SK-N-SH treated with all-trans-retinoic acid at 6 μM for 48 hours (cell line): ENCODE results near the gene KCNH1.

Source experiments
- ATAC-seq: fragments of 200-7000 bp; cut with Tn5 transposase; 3 replicates; pipeline ENCODE4 v1.9.1; 2020; ENCODE audit warnings: mild to moderate bottlenecking, moderate library complexity
- ARNTL ChIP-seq: fragments of 450-650 bp; formaldehyde crosslinking; IDR thresholded peaks from 2 replicates; pipeline ENCODE4 v1.5.0; 2020; ENCODE audit warnings: low read depth, mild to moderate bottlenecking, moderate library complexity, borderline replicate concordance
- BACH2 ChIP-seq: fragments of 250-450 bp; sonication (Bioruptor Pico); IDR thresholded peaks from 2 replicates; pipeline ENCODE4 v1.9.0; 2021; ENCODE audit warnings: mild to moderate bottlenecking, borderline replicate concordance
- CSDC2 ChIP-seq: fragments of 250-450 bp; sonication (Bioruptor Pico); IDR thresholded peaks from 2 replicates; pipeline ENCODE4 v1.5.0; 2020; ENCODE audit warnings: mild to moderate bottlenecking, moderate library complexity
- CSRNP3 ChIP-seq: fragments of 250-450 bp; sonication (Bioruptor Pico); IDR thresholded peaks from 2 replicates; pipeline ENCODE4 v1.5.1; 2021; ENCODE audit warnings: mild to moderate bottlenecking, moderate library complexity
- ESRRG ChIP-seq: fragments of 250-450 bp; sonication (Bioruptor Pico); IDR thresholded peaks from 2 replicates; pipeline ENCODE4 v1.6.1; 2021; ENCODE audit warnings: mild to moderate bottlenecking
- GLIS3 ChIP-seq: fragments of 250-450 bp; sonication (Bioruptor Pico); IDR thresholded peaks from 2 replicates; pipeline ENCODE4 v1.5.0; 2020; ENCODE audit warnings: mild to moderate bottlenecking, moderate library complexity
- ISL1 ChIP-seq: fragments of 250-450 bp; sonication (Bioruptor Pico); IDR thresholded peaks from 2 replicates; pipeline ENCODE4 v2.1.2; 2022; ENCODE audit warnings: mild to moderate bottlenecking, moderate library complexity
- OSR1 ChIP-seq: fragments of 250-450 bp; sonication (Bioruptor Pico); IDR thresholded peaks from 2 replicates; pipeline ENCODE4 v1.8.0; 2022; ENCODE audit warnings: moderate library complexity, mild to moderate bottlenecking, inconsistent platforms
- PATZ1 ChIP-seq: fragments of 250-450 bp; sonication (Bioruptor Pico); IDR thresholded peaks from 2 replicates; pipeline ENCODE4 v1.8.0; 2020; ENCODE audit warnings: mild to moderate bottlenecking, moderate library complexity, borderline replicate concordance
- POU6F1 ChIP-seq: fragments of 250-450 bp; sonication (Bioruptor Pico); IDR thresholded peaks from 2 replicates; pipeline ENCODE4 v1.8.0; 2021; ENCODE audit warnings: low read depth, mild to moderate bottlenecking, moderate library complexity, borderline replicate concordance
- PPARA ChIP-seq: fragments of 250-450 bp; sonication (Bioruptor Pico); IDR thresholded peaks from 2 replicates; pipeline ENCODE4 v1.5.0; 2020; ENCODE audit warnings: mild to moderate bottlenecking, borderline replicate concordance
- RARB ChIP-seq: fragments of 250-450 bp; sonication (Bioruptor Pico); IDR thresholded peaks from 2 replicates; pipeline ENCODE4 v1.8.0; 2021; ENCODE audit warnings: mild to moderate bottlenecking, moderate library complexity
- SNAI2 ChIP-seq: fragments of 250-450 bp; sonication (Bioruptor Pico); IDR thresholded peaks from 2 replicates; pipeline ENCODE4 v1.5.0; 2020; ENCODE audit warnings: mild to moderate bottlenecking, moderate library complexity
- TCF4 ChIP-seq: fragments of 250-450 bp; sonication (Bioruptor Pico); IDR thresholded peaks from 2 replicates; pipeline ENCODE4 v1.8.0; 2021; ENCODE audit warnings: mild to moderate bottlenecking, moderate library complexity, borderline replicate concordance
- TOX ChIP-seq: fragments of 250-450 bp; sonication (Bioruptor Pico); IDR thresholded peaks from 2 replicates; pipeline ENCODE4 v1.8.0; 2021; ENCODE audit warnings: mild to moderate bottlenecking, moderate library complexity, borderline replicate concordance
- ZFP30 ChIP-seq: fragments of 450-650 bp; formaldehyde crosslinking; IDR thresholded peaks from 2 replicates; pipeline ENCODE4 v1.5.0; 2022; ENCODE audit warnings: mild to moderate bottlenecking, moderate library complexity
- ZNF565 ChIP-seq: fragments of 450-650 bp; formaldehyde crosslinking; conservative IDR thresholded peaks from 2 replicates; pipeline ENCODE4 v1.5.0; 2020; ENCODE audit warnings: low read depth, mild to moderate bottlenecking, moderate library complexity
- ZNF8 ChIP-seq: fragments of 450-650 bp; formaldehyde crosslinking; IDR thresholded peaks from 2 replicates; pipeline ENCODE4 v1.5.0; 2020; ENCODE audit warnings: mild to moderate bottlenecking, moderate library complexity
- TF ChIP-seq, protein P1 (sequence below): fragments of 250-450 bp; sonication (Bioruptor Pico); IDR thresholded peaks from 2 replicates; pipeline ENCODE4 v1.5.1; 2020; ENCODE audit warnings: low read depth, mild to moderate bottlenecking, moderate library complexity

The KCNH1 gene

GRCh38 chr1:210654176-210654981 is 479.6 kb downstream of the KCNH1 start (continued):
- TF ChIP-seq POU6F1 (no peak), ZNF565 (CRISPR knock-in tag) (no peak)

DNA sequence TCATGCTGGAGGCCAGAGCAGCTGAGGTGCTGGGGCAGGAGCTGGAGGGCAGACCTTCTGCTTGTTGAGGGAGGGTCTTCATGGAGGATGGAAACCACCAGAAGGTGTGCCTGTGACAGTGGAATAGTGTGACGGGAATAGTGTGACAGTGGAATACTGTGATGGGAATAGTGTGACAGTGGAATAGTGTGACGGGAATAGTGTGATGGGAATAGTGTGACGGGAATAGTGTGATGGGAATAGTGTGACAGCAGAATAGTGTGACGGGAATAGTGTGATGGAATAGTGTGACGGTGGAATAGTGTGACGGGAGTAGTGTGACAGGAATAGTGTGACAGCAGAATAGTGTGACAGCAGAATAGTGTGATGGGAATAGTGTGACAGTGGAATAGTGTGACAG is 480.2 kb downstream of the KCNH1 start:
- no peak for TF ChIP-seq RARB (CRISPR knock-in tag)
- TF ChIP-seq PATZ1 = no peak
- TF ChIP-seq, protein P1, sequence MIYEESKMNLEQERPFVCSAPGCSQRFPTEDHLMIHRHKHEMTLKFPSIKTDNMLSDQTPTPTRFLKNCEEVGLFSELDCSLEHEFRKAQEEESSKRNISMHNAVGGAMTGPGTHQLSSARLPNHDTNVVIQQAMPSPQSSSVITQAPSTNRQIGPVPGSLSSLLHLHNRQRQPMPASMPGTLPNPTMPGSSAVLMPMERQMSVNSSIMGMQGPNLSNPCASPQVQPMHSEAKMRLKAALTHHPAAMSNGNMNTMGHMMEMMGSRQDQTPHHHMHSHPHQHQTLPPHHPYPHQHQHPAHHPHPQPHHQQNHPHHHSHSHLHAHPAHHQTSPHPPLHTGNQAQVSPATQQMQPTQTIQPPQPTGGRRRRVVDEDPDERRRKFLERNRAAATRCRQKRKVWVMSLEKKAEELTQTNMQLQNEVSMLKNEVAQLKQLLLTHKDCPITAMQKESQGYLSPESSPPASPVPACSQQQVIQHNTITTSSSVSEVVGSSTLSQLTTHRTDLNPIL (CRISPR knock-in tag) = no peak
- no peak for TF ChIP-seq ESRRG (CRISPR knock-in tag)
- no peak for TF ChIP-seq ISL1 (CRISPR knock-in tag)
- TF ChIP-seq TCF4 (CRISPR knock-in tag) = no peak
- no peak for TF ChIP-seq ARNTL (CRISPR knock-in tag)
- TF ChIP-seq, all 23 proteins: peak for 0
- peak; percentile 18; the same call in 2 of the 3 replicates for ATAC-seq

DNA sequence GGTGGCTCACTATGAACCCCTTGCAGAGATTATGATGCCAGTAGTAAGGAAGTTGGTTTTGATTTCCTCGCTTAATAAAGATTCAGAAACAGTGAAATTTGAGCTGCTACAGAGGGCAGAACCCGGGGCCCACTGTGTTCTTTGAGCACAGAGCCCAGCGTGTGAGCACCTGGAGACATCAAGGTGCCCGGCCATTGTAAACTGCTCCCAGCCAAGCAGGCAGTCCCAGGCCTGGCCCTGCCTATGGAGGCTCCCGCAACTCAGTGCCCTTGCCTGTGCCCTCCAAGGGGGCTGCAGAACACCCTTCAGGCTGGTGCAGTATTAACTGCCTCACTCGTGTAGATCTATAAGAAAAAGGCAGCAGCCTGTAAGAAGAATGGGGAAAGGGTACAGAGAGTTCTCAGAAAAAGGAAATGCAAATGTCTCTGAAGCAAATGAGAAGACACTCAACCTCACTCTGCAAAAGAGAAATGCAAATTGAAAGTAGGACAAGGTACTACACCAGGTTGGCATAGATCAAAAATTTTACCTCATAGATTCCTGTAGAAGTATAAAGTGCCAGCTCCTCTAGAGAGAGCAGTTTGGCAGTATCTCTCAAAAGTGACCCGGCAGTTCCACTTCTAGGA is 481.5 kb downstream of the KCNH1 start:
- no peak for ATAC-seq
- TF ChIP-seq SNAI2 (no peak), ESRRG (CRISPR knock-in tag) (no peak), BACH2 (CRISPR knock-in tag) (no peak), ISL1 (CRISPR knock-in tag) (no peak), PPARA (CRISPR knock-in tag) (no peak), ZFP30 (no peak), PATZ1 (no peak), TOX (CRISPR knock-in tag) (no peak)

GRCh38 chr1:210650403-210650802 is 483.5 kb downstream of the KCNH1 start:
- ATAC-seq = no peak
- TF ChIP-seq OSR1 (CRISPR knock-in tag) (no peak), CSDC2 (CRISPR knock-in tag) (no peak), BACH2 (CRISPR knock-in tag) (no peak), CSRNP3 (CRISPR knock-in tag) (no peak), ISL1 (CRISPR knock-in tag) (no peak), POU6F1 (no peak), ZFP30 (no peak), GLIS3 (CRISPR knock-in tag) (no peak), ARNTL (CRISPR knock-in tag) (no peak), ESRRG (CRISPR knock-in tag) (no peak), SNAI2 (no peak), PPARA (CRISPR knock-in tag) (no peak), TCF4 (CRISPR knock-in tag) (no peak), ZNF8 (CRISPR knock-in tag) (no peak)
- TF ChIP-seq, protein P1 (CRISPR knock-in tag) = no peak
